H1 (cell line): ENCODE data around the gene GREB1. TPM values are rescaled to one million over a fixed set of nuclear protein-coding genes. Genes with fewer than 3 reads are reported as not detected.

Source experiments
- CTCF ChIA-PET: fragments of 300-600 bp; sonication (Branson Sonifier 250); formaldehyde crosslinking; loops from one replicate; lab custom pipeline; 2021; ENCODE audit not compliant: partially characterized antibody; lab: Charles Lee
- POLR2A ChIA-PET: fragments of 300-600 bp; sonication (Branson Sonifier 250); formaldehyde crosslinking; loops from one replicate; lab custom pipeline; 2021; ENCODE audit warnings: inconsistent platforms; ENCODE audit not compliant: partially characterized antibody; lab: Charles Lee
- DNase-seq, 2 experiments: peaks; one replicate each; pipeline versions ENCODE4 v3.0.0 to v3.0.0-alpha.2; 2010 to 2022; ENCODE audit warnings: low spot score in 2 of 2, low read depth in 1 of 2, mixed read lengths in 1 of 2
- FAIRE-seq: peaks from 2 replicates; lab custom pipeline; 2011; peaks lifted over from hg19 to GRCh38; lab: Jason Lieb, UNC
- H2AFZ ChIP-seq: 2 replicates; pipeline ENCODE4 v1.8.1; 2012; ENCODE audit warnings: low read length, inconsistent platforms
- H2AK5ac ChIP-seq: 2 replicates; pipeline ENCODE4 v1.6.1; 2013; ENCODE audit warnings: low read depth, low read length
- H2BK120ac ChIP-seq: replicated peaks from 2 replicates; pipeline ENCODE3; 2013; ENCODE audit warnings: low read depth, low read length, inconsistent platforms
- H2BK12ac ChIP-seq: 2 replicates; pipeline ENCODE4 v1.6.1; 2013; ENCODE audit warnings: low read depth, low read length
- H2BK15ac ChIP-seq: 2 replicates; pipeline ENCODE4 v1.6.1; 2013; ENCODE audit warnings: low read length
- H2BK20ac ChIP-seq: 2 replicates; pipeline ENCODE4 v1.6.1; 2013; ENCODE audit warnings: low read length
- H2BK5ac ChIP-seq: 2 replicates; pipeline ENCODE4 v1.6.1; 2013; ENCODE audit warnings: low read depth, low read length
- H3K14ac ChIP-seq: 2 replicates; pipeline ENCODE4 v1.6.1; 2013; ENCODE audit warnings: inconsistent platforms; ENCODE audit not compliant: insufficient read length
- H3K18ac ChIP-seq: 2 replicates; pipeline ENCODE4 v1.6.1; 2013; ENCODE audit warnings: low read length; ENCODE audit errors: extremely low read depth
- H3K23ac ChIP-seq: 2 replicates; pipeline ENCODE4 v1.6.1; 2013; ENCODE audit warnings: inconsistent platforms; ENCODE audit not compliant: insufficient read length
- H3K23me2 ChIP-seq: 2 replicates; pipeline ENCODE4 v1.6.1; 2013; ENCODE audit warnings: low read depth, low read length
- H3K27ac ChIP-seq: 2 replicates; pipeline ENCODE4 v1.6.1; 2011; ENCODE audit warnings: low read depth, low read length, inconsistent platforms
- H3K27me3 ChIP-seq, 4 experiments: replicated peaks in 1 of 4; 1 replicate in 1 of 4; 2 replicates in 3 of 4; pipeline versions ENCODE4 v1.6.1 to v1.8.1; 2011 to 2013; ENCODE audit warnings: low read length in 3 of 4, mild to moderate bottlenecking in 3 of 4, inconsistent platforms in 2 of 4, mixed read lengths in 2 of 4, moderate library complexity in 1 of 4; ENCODE audit not compliant: control insufficient read depth in 3 of 4, insufficient read depth in 3 of 4; ENCODE audit errors: extremely low read depth in 1 of 4
- H3K36me3 ChIP-seq, 4 experiments: 2 replicates each; pipeline versions ENCODE4 v1.6.1 to v1.8.1; 2011 to 2013; ENCODE audit warnings: mild to moderate bottlenecking in 4 of 4, low read length in 3 of 4, moderate library complexity in 2 of 4, control low read depth in 1 of 4, inconsistent platforms in 1 of 4; ENCODE audit not compliant: insufficient read depth in 4 of 4, control insufficient read depth in 2 of 4
- H3K4ac ChIP-seq: replicated peaks from 2 replicates; pipeline ENCODE3; 2013; ENCODE audit warnings: low read length, low read depth, mixed read lengths, inconsistent platforms; ENCODE audit not compliant: insufficient read length
- H3K4me1 ChIP-seq, 4 experiments: replicated peaks in 1 of 4; 1 replicate in 1 of 4; 2 replicates in 3 of 4; pipeline versions ENCODE4 v1.6.1 to v1.8.1; 2011 to 2013; ENCODE audit warnings: low read length in 3 of 4, inconsistent platforms in 2 of 4, mixed read lengths in 1 of 4; ENCODE audit not compliant: insufficient read depth in 4 of 4, control insufficient read depth in 3 of 4
- H3K4me2 ChIP-seq, 2 experiments: 2 replicates each; pipeline versions ENCODE4 v1.6.1 to v1.8.1; 2011 to 2013; ENCODE audit warnings: low read depth in 2 of 2, low read length in 2 of 2, control low read depth in 1 of 2, inconsistent platforms in 1 of 2, mild to moderate bottlenecking in 1 of 2; ENCODE audit not compliant: insufficient read depth in 1 of 2
- H3K4me3 ChIP-seq, 4 experiments: fragments of 200-600, 300-600 bp in 1 of 4; sonication (generic), shearing (Covaris generic), sonication (Bioruptor Twin) in 1 of 4; 2 replicates each; pipeline versions ENCODE4 v1.5.1 to v1.8.1; 2011 to 2016; ENCODE audit warnings: low read length in 4 of 4, low read depth in 3 of 4, control low read depth in 2 of 4, inconsistent platforms in 2 of 4, mild to moderate bottlenecking in 2 of 4, mixed read lengths in 1 of 4, moderate library complexity in 1 of 4; ENCODE audit not compliant: insufficient read depth in 2 of 4; ENCODE audit errors: extremely low read depth in 1 of 4
- H3K56ac ChIP-seq: replicated peaks from 2 replicates; pipeline ENCODE3; 2013; ENCODE audit warnings: low read depth, mild to moderate bottlenecking, mixed read lengths, low read length, inconsistent platforms; ENCODE audit not compliant: insufficient read length
- H3K79me1 ChIP-seq: 2 replicates; pipeline ENCODE4 v1.6.1; 2013; ENCODE audit warnings: low read depth, low read length, control low read depth
- H3K79me2 ChIP-seq, 2 experiments: 2 replicates each; pipeline versions ENCODE4 v1.6.1 to v1.8.1; 2012 to 2013; ENCODE audit warnings: low read length in 2 of 2, mild to moderate bottlenecking in 2 of 2, inconsistent platforms in 1 of 2; ENCODE audit not compliant: insufficient read depth in 2 of 2, control insufficient read depth in 1 of 2
- H3K9ac ChIP-seq, 4 experiments: replicated peaks in 1 of 4; 1 replicate in 1 of 4; 2 replicates in 3 of 4; pipeline versions ENCODE4 v1.6.1 to v1.8.1; 2011 to 2013; ENCODE audit warnings: low read depth in 3 of 4, low read length in 3 of 4, control low read depth in 2 of 4, mild to moderate bottlenecking in 2 of 4, moderate library complexity in 2 of 4, inconsistent platforms in 1 of 4; ENCODE audit errors: extremely low read depth in 1 of 4
- H3K9me3 ChIP-seq, 2 experiments: 2 replicates each; pipeline versions ENCODE4 v1.6.1 to v1.8.1; 2012 to 2013; ENCODE audit warnings: mild to moderate bottlenecking in 2 of 2, moderate library complexity in 2 of 2, control low read depth in 1 of 2, inconsistent platforms in 1 of 2, low read depth in 1 of 2, low read length in 1 of 2, mixed read lengths in 1 of 2; ENCODE audit not compliant: insufficient read depth in 2 of 2
- H4K20me1 ChIP-seq, 2 experiments: replicated peaks in 1 of 2; 2 replicates each; pipeline versions ENCODE3 to v1.8.1; 2011 to 2013; ENCODE audit warnings: inconsistent platforms in 2 of 2, low read length in 2 of 2, mild to moderate bottlenecking in 1 of 2; ENCODE audit not compliant: insufficient read depth in 2 of 2, control insufficient read depth in 1 of 2
- H4K5ac ChIP-seq: 2 replicates; pipeline ENCODE4 v1.6.1; 2013; ENCODE audit warnings: low read length, low read depth, mixed read lengths, inconsistent platforms; ENCODE audit not compliant: insufficient read length
- H4K8ac ChIP-seq: 2 replicates; pipeline ENCODE4 v1.8.0; 2013; ENCODE audit warnings: mild to moderate bottlenecking, moderate library complexity, low read length, inconsistent platforms; ENCODE audit not compliant: insufficient read depth; ENCODE audit errors: extremely low read depth
- H4K91ac ChIP-seq: replicated peaks from 2 replicates; pipeline ENCODE3; 2013; ENCODE audit warnings: low read length, mixed read lengths, inconsistent platforms; ENCODE audit not compliant: insufficient read length
- CHD2 ChIP-seq: IDR thresholded peaks from 2 replicates; pipeline ENCODE4 v1.6.1; 2012; ENCODE audit warnings: low read length, improper control_type of control experiment
- WGBS, 2 experiments: shearing (Covaris generic) in 1 of 2; methylation state at CpG; one replicate each; pipeline versions ENCODE4 v1.1.6 to v1.1.7; 2013 to 2015; ENCODE audit warnings: low lambda C conversion rate in 2 of 2, mixed read lengths in 2 of 2, inconsistent platforms in 1 of 2, low coverage in 1 of 2, missing lambda C conversion rate in 1 of 2; ENCODE audit not compliant: insufficient replicate concordance in 2 of 2, insufficient coverage in 1 of 2, insufficient read length in 1 of 2; ENCODE audit errors: extremely low coverage in 1 of 2, missing lambda C conversion rate in 1 of 2; 5-methylcytosine and 5-hydroxymethylcytosine counted together
- polyA plus RNA-seq, 7 experiments: library from polyadenylated mRNA; depleted of rRNA in 3 of 7; stranded (reverse) in 5 of 7; unstranded in 2 of 7; fragments of >200 nt in 5 of 7; fragments of 200-250 nt in 2 of 7; gene quantifications; 1 replicate in 5 of 7; 2 replicates in 1 of 7; 4 replicates in 1 of 7; pipeline versions ENCODE4 v1.2.1 to v1.2.3, GENCODE V29; 2011 to 2013; ENCODE audit warnings: missing spikeins in 2 of 7, mixed read lengths in 2 of 7
- total RNA-seq: library from RNA; stranded (reverse); fragmentation: NEBNext Ultra II Directional; extraction: Animal tissue kit (Norgen Biotek cat#: 25700); gene quantifications from 2 replicates; pipeline ENCODE4 v1.2.1, GENCODE V29; 2021

Gene GREB1
- total and polyA plus RNA-seq, 2 of the 8 experiments (the other 6 are each of a cell fraction or from before 2014, with no cell fraction given): 7.9 to 43.4 TPM

- Histone ChIP-seq H2AFZ (no peak overlapping the region), H3K27ac (no peak overlapping the region), H2AK5ac (no peak overlapping the region), H3K4me2 (no peak overlapping the region), H3K79me2 (no peaks in the 10 kb centered on the region), H4K8ac (no peak overlapping the region; the same call in 1 of the 2 replicates), H2BK12ac (no peak overlapping the region), H3K36me3 (no peaks in the 10 kb centered on the region; a peak in 1 of 8 replicates), H4K20me1 (peaks cover 0 to 6% of the 10 kb centered on the region in 2 experiments), H4K5ac (no peak overlapping the region), H3K14ac (no peak overlapping the region), H2BK120ac (no peak overlapping the region), H3K9me3 (no peaks in the 10 kb centered on the region), H3K79me1 (peaks cover 4% of the 10 kb centered on the region; the same call in 1 of the 2 replicates), H3K4ac (no peak overlapping the region), H2BK5ac (0 out of 2 replicates have a peak overlapping the region, but pooled peaks have one; percentile 26), H3K23me2 (no peaks in the 10 kb centered on the region), H4K91ac (no peak overlapping the region), H2BK20ac (no peak overlapping the region), H3K4me1 (no peaks in the 10 kb centered on the region; a peak in 1 of 7 replicates), H3K9ac (no peak overlapping the region), H3K27me3 (no peaks in the 10 kb centered on the region), H3K4me3 (no peak overlapping the region), H3K18ac (no peak overlapping the region), H2BK15ac (no peak overlapping the region), H3K56ac (no peak overlapping the region), H3K23ac (no peak overlapping the region)
- ChIA-PET CTCF (interaction anchor here (0.6 to 21.3 kb wide), 11 partner anchors 8 to 106 kb away, joined by 3 to 275 read pairs (median 4); partner anchors contain the start of gene GREB1), POLR2A (interaction anchor here (1.4 kb wide), 2 partner anchors 25 to 79 kb away, joined by 3 read pairs; no protein-coding TSS in a partner anchor)
- no peak for FAIRE-seq
- no peak for TF ChIP-seq CHD2
- 87% methylated on average over 7 of the region's 7 CpGs; no CpG with 5 or more reads in 1 of the 2 experiments for WGBS, 2 experiments
- no peak for DNase-seq
Measured at GRCh38 chr2:11564816-11565567, 31.1 kb downstream of the GREB1 start.
